ENCODE results near the gene ANKS1B.

Gene ANKS1B

GRCh38 chr12:98725476-98726247, 1259.1 kb downstream of the ANKS1B start:
- FAIRE-seq = peak; percentile 78
- DNase-seq (ENCODE audit: insufficient read length, low spot score) = peak; percentile 28

- FAIRE-seq (peak; percentile 39), DNase-seq (ENCODE audit: insufficient read length, low spot score) (no peak)
Measured at GRCh38 chr12:98724384-98725155, 1260.2 kb downstream of the ANKS1B start.

DNA sequence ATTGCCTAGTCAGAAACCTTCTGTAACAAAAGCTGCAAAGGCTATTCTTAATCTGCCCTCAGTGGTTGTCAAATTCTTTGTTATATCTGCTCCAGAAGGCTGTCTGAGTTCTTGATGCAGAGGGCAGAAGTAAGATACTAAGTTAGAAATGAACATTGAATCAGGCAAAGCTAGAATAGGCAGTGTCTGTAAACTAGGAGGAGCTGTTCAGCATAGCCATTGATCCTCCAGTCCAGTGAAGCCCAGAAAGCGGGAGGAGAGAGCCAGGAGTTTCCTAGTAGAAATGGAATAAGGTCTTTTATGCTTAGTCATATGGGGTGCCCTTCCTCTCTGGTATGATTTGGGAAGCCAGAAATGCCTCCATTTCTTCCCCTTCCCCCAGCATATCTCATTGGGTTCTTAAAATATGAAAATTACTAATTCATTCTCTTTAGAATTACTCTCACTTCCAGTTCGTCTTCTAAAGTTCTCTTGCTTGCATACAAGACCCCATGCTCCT, 1263.5 kb downstream of the ANKS1B start:
- DNase-seq (ENCODE audit: insufficient read length, low spot score) = no peak
- no peak for FAIRE-seq

- FAIRE-seq = peak; percentile 73
- no peak for DNase-seq (ENCODE audit: insufficient read length, low spot score)
Measured at GRCh38 chr12:98719515-98720504, 1264.9 kb downstream of the ANKS1B start.

GRCh38 chr12:98714426-98714825, 1270.3 kb downstream of the ANKS1B start:
- FAIRE-seq (no peak), DNase-seq (ENCODE audit: insufficient read length, low spot score) (no peak)

DNA sequence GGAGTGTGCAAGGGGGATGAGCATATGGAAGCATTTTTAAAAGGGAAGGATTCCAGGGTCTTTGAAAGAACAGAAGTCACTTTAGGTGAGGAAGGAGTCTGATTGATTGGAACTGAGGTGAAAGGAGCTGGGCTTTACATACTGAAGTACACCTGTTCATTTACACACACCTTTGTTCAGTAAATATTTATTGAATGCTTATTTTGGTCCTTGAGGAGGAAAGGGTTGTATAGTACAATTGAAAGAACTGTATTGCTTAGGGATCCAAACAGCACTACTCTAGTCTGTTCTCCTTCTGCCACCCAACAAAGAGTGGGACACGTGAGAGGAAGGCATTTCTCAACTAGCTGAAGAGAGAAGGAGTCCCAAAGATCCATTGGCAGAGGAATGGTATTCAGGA, 1275.7 kb downstream of the ANKS1B start:
- DNase-seq (ENCODE audit: insufficient read length, low spot score) = no peak
- no peak for FAIRE-seq

- no peak for DNase-seq (ENCODE audit: insufficient read length, low spot score)
- no peak for FAIRE-seq
Measured at GRCh38 chr12:98701166-98701565, 1283.6 kb downstream of the ANKS1B start.

GRCh38 chr12:98699586-98699985, 1285.2 kb downstream of the ANKS1B start:
- FAIRE-seq = no peak
- no peak for DNase-seq (ENCODE audit: insufficient read length, low spot score)

- DNase-seq (ENCODE audit: insufficient read length, low spot score) = peak; percentile 25
- peak; percentile 88 for FAIRE-seq
Measured at GRCh38 chr12:98698603-98699463, 1285.9 kb downstream of the ANKS1B start.

- FAIRE-seq = no peak
- no peak for DNase-seq (ENCODE audit: insufficient read length, low spot score)
Measured at GRCh38 chr12:98697209-98697608, 1287.5 kb downstream of the ANKS1B start.

- DNase-seq (ENCODE audit: insufficient read length, low spot score) = no peak
- no peak for FAIRE-seq
Measured at GRCh38 chr12:98696036-98696646, 1288.6 kb downstream of the ANKS1B start.

DNA sequence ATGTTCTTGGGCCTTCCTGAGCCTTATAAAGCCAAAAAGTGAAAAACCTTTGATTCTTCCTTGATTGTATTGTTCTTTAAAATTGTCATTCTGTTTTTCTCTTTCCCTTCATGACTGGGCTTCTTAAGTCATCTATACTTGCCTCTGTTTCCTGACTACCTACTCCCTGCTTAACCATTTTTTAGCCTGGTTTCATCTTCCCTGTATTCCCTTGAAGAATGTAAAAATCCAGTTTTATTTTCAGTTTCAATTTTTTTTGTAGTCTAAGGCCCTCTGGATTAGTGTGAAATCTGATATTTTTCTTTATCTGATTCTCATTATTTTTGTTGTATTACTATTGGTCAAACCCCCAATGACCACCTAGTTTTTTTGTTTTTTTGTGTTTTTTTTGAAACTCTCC, 1293.4 kb downstream of the ANKS1B start:
- FAIRE-seq (no peak), DNase-seq (ENCODE audit: insufficient read length, low spot score) (no peak)

- FAIRE-seq (no peak), DNase-seq (ENCODE audit: insufficient read length, low spot score) (no peak)
Measured at GRCh38 chr12:98686603-98687002, 1298.1 kb downstream of the ANKS1B start.
